GM23338 (cell line): ENCODE results near the gene RNF121. TPM values are rescaled to one million over a fixed set of nuclear protein-coding genes. Genes with fewer than 3 reads are reported as not detected.

Experiments used
- ATAC-seq: fragments of 200-7000 bp; cut with Tn5 transposase; 3 replicates; pipeline ENCODE4 v1.9.1; 2020
- DNase-seq: peaks from one replicate; pipeline ENCODE4 v3.0.0-alpha.2; 2015; ENCODE audit warnings: low spot score
- H2AFZ ChIP-seq: fragments of 200-600 bp; sonication (generic); 2 replicates; pipeline ENCODE4 v1.8.0; 2016; ENCODE audit warnings: antibody characterized with exemption, mild to moderate bottlenecking, moderate library complexity
- H3F3A ChIP-seq: fragments of 200-600 bp; sonication (generic); replicated peaks from 2 replicates; pipeline ENCODE4 v1.8.0; 2017; ENCODE audit warnings: antibody characterized with exemption, mixed run types, low read depth
- H3K27ac ChIP-seq: fragments of 200-600 bp; sonication (generic); 2 replicates; pipeline ENCODE4 v1.6.1; 2016; ENCODE audit warnings: low read depth
- H3K27me3 ChIP-seq: fragments of 200-600 bp; sonication (generic); 2 replicates; pipeline ENCODE4 v1.8.0; 2016; ENCODE audit warnings: mild to moderate bottlenecking, mixed run types, moderate library complexity; ENCODE audit not compliant: insufficient read depth
- H3K36me3 ChIP-seq: fragments of 200-600 bp; sonication (generic); 2 replicates; pipeline ENCODE4 v1.8.0; 2016; ENCODE audit warnings: mild to moderate bottlenecking; ENCODE audit not compliant: insufficient read depth
- H3K4me1 ChIP-seq: fragments of 200-600 bp; sonication (generic); 2 replicates; pipeline ENCODE4 v1.8.0; 2016; ENCODE audit warnings: mild to moderate bottlenecking, moderate library complexity; ENCODE audit not compliant: insufficient read depth
- H3K4me2 ChIP-seq: fragments of 200-600 bp; sonication (generic); 2 replicates; pipeline ENCODE4 v1.7.1; 2017; ENCODE audit warnings: mixed run types
- H3K4me3 ChIP-seq: fragments of 200-600 bp; sonication (generic); 2 replicates; pipeline ENCODE4 v1.6.1; 2016; ENCODE audit warnings: mixed run types
- H3K79me2 ChIP-seq: fragments of 200-600 bp; sonication (generic); replicated peaks from 2 replicates; pipeline ENCODE4 v1.8.0; 2017; ENCODE audit warnings: mild to moderate bottlenecking; ENCODE audit not compliant: insufficient read depth
- H3K9me2 ChIP-seq: fragments of 200-600 bp; sonication (generic); 2 replicates; pipeline ENCODE4 v1.8.0; 2017; ENCODE audit not compliant: insufficient read depth
- H4K20me1 ChIP-seq: fragments of 200-600 bp; sonication (generic); replicated peaks from 2 replicates; pipeline ENCODE4 v1.8.0; 2017; ENCODE audit warnings: mild to moderate bottlenecking; ENCODE audit not compliant: insufficient read depth
- H3K27ac Mint-ChIP-seq: 2 replicates; pipeline ENCODE4 v1.8.0; 2020; ENCODE audit warnings: inconsistent platforms, mild to moderate bottlenecking, moderate library complexity, mixed read lengths
- H3K27me3 Mint-ChIP-seq: 3 replicates; pipeline ENCODE4 v1.8.0; 2022; ENCODE audit warnings: low read depth, mild to moderate bottlenecking, moderate library complexity, mixed read lengths, inconsistent platforms; ENCODE audit not compliant: insufficient read depth, poor library complexity
- H3K36me3 Mint-ChIP-seq: 3 replicates; pipeline ENCODE4 v1.8.0; 2021; ENCODE audit warnings: low read depth, mild to moderate bottlenecking, inconsistent platforms, moderate library complexity, mixed read lengths
- H3K4me1 Mint-ChIP-seq: 3 replicates; pipeline ENCODE4 v1.8.0; 2020; ENCODE audit warnings: mild to moderate bottlenecking, inconsistent platforms, mixed read lengths
- H3K4me3 Mint-ChIP-seq: 3 replicates; pipeline ENCODE4 v1.8.0; 2021; ENCODE audit warnings: moderate library complexity, mild to moderate bottlenecking, inconsistent platforms, mixed read lengths
- H3K9me3 Mint-ChIP-seq: 3 replicates; pipeline ENCODE4 v1.8.0; 2020; ENCODE audit warnings: moderate library complexity, mild to moderate bottlenecking, inconsistent platforms, mixed read lengths
- CREB1 ChIP-seq: fragments of 250-450 bp; sonication (Bioruptor Pico); IDR thresholded peaks from 2 replicates; pipeline ENCODE4 v1.5.0; 2020; ENCODE audit warnings: low read depth, mild to moderate bottlenecking, moderate library complexity
- CTCF ChIP-seq, 2 experiments: fragments of 200-600 bp in 1 of 2; sonication (generic) in 1 of 2; conservative IDR thresholded peaks; 2 replicates each; pipeline versions ENCODE4 v1.5.1 to v1.6.1; 2016 to 2017; ENCODE audit warnings: antibody characterized with exemption in 2 of 2, low read depth in 2 of 2, mild to moderate bottlenecking in 2 of 2, moderate library complexity in 1 of 2
- EZH2 ChIP-seq: fragments of 200-600 bp; sonication (generic); IDR thresholded peaks from one replicate; pipeline ENCODE4 v1.8.0; 2017; ENCODE audit warnings: antibody characterized with exemption, mild to moderate bottlenecking, low read depth; ENCODE audit not compliant: unreplicated experiment
- EZH2phosphoT487 ChIP-seq: fragments of 200-600 bp; sonication (generic); IDR thresholded peaks from one replicate; pipeline ENCODE4 v1.8.1; 2018; ENCODE audit warnings: antibody characterized with exemption; ENCODE audit not compliant: unreplicated experiment
- JUNB ChIP-seq: IDR thresholded peaks from one replicate; pipeline ENCODE4 v1.6.1; 2016; ENCODE audit warnings: antibody characterized with exemption; ENCODE audit not compliant: unreplicated experiment
- NANOG ChIP-seq: IDR thresholded peaks from 2 replicates; pipeline ENCODE4 v1.6.1; 2016; ENCODE audit warnings: antibody characterized with exemption, borderline replicate concordance
- POLR2AphosphoS5 ChIP-seq: IDR thresholded peaks from 2 replicates; pipeline ENCODE4 v1.6.1; 2016; ENCODE audit warnings: antibody characterized with exemption, low read depth
- REST ChIP-seq: IDR thresholded peaks from one replicate; pipeline ENCODE4 v1.6.1; 2018; ENCODE audit warnings: antibody characterized with exemption; ENCODE audit not compliant: unreplicated experiment
- STAT1 ChIP-seq: IDR thresholded peaks from one replicate; pipeline ENCODE4 v1.6.1; 2016; ENCODE audit warnings: antibody characterized with exemption; ENCODE audit not compliant: unreplicated experiment
- ZNF114 ChIP-seq: fragments of 250-450 bp; sonication (Bioruptor Pico); IDR thresholded peaks from 2 replicates; pipeline ENCODE4 v1.5.0; 2020; ENCODE audit warnings: mild to moderate bottlenecking, moderate library complexity
- ZNF331 ChIP-seq: fragments of 250-450 bp; sonication (Bioruptor Pico); IDR thresholded peaks from 2 replicates; pipeline ENCODE4 v1.5.0; 2020; ENCODE audit warnings: low read depth, mild to moderate bottlenecking, moderate library complexity
- polyA plus RNA-seq: library from polyadenylated mRNA; unstranded; fragments of >200 nt; fragmentation: Nextera tagmentation; extraction: Ambion mirVana; gene quantifications from 2 replicates; pipeline ENCODE4 v1.2.1, GENCODE V29; 2016
- total RNA-seq: library from RNA; depleted of rRNA; stranded (reverse); fragments of >200 nt; shearing (Covaris generic); gene quantifications from 2 replicates; pipeline ENCODE4 v1.2.3, GENCODE V29; 2014
- TF ChIP-seq, protein P1 (sequence below): IDR thresholded peaks from 2 replicates; pipeline ENCODE4 v1.6.1; 2016; ENCODE audit warnings: antibody characterized with exemption
- TF ChIP-seq, protein P2 (sequence below): fragments of 250-450 bp; sonication (Bioruptor Pico); IDR thresholded peaks from 2 replicates; pipeline ENCODE4 v1.5.0; 2020; ENCODE audit warnings: mild to moderate bottlenecking, moderate library complexity

RNF121 gene
- total and polyA plus RNA-seq, 2 experiments from 2014 or later: 7.8 to 37.7 TPM

DNA sequence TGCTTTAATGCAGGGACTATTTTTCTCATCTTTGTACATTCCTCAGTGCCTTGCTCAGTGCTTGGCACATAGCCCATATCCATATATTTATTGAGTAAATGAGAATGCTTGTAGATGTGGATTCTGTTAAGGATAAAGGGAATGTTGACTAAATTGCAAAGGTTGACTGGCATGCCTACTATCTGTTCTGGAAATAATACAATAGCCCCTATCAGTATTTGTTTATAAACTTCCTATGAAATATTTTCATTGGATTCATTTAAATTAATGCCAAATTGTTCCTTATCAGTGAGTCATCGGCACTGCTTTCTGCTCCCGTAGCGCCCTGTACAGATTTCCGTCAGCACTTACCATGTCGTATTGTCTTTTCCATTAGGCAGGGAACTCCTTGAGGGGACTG lies 8.0 kb downstream of the RNF121 start:
- peaks cover 100% of the 10 kb centered on the region for H3K79me2 ChIP-seq
- no peaks in the 10 kb centered on the region for H3F3A ChIP-seq
- H3K4me2 ChIP-seq: no peak overlapping the region
- no peaks in the 10 kb centered on the region; the same call in 1 of the 2 replicates for H3K36me3 ChIP-seq
- Mint-ChIP-seq H3K9me3 (no peaks in the 10 kb centered on the region), H3K4me3 (no peak overlapping the region), H3K4me1 (no peaks in the 10 kb centered on the region), H3K27me3 (no peaks in the 10 kb centered on the region), H3K36me3 (no peaks in the 10 kb centered on the region), H3K27ac (no peak overlapping the region)
- H3K4me1 ChIP-seq: no peaks in the 10 kb centered on the region
- no peak overlapping the region for H3K4me3 ChIP-seq
- H3K9me2 ChIP-seq: no peaks in the 10 kb centered on the region
- H3K27ac ChIP-seq: no peak overlapping the region
- peaks cover 75% of the 10 kb centered on the region for H4K20me1 ChIP-seq
- DNase-seq (no peak), ATAC-seq (no peak)
- no peaks in the 10 kb centered on the region for H3K27me3 ChIP-seq
- H2AFZ ChIP-seq: no peak overlapping the region
- TF ChIP-seq, protein P1, sequence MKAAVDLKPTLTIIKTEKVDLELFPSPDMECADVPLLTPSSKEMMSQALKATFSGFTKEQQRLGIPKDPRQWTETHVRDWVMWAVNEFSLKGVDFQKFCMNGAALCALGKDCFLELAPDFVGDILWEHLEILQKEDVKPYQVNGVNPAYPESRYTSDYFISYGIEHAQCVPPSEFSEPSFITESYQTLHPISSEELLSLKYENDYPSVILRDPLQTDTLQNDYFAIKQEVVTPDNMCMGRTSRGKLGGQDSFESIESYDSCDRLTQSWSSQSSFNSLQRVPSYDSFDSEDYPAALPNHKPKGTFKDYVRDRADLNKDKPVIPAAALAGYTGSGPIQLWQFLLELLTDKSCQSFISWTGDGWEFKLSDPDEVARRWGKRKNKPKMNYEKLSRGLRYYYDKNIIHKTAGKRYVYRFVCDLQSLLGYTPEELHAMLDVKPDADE: no peak
- TF ChIP-seq JUNB: no peak
- TF ChIP-seq CREB1 (CRISPR knock-in tag): no peak
- TF ChIP-seq EZH2: no peak
- TF ChIP-seq NANOG: no peak
- TF ChIP-seq CTCF (conservative IDR thresholded peaks at IDR 0.05; ENCODE audit: low read depth in 2 of 2): no peak
- no peak for TF ChIP-seq REST
- no peak for TF ChIP-seq ZNF114
- no peak for TF ChIP-seq STAT1
- TF ChIP-seq POLR2AphosphoS5: no peak
- TF ChIP-seq, protein P2, sequence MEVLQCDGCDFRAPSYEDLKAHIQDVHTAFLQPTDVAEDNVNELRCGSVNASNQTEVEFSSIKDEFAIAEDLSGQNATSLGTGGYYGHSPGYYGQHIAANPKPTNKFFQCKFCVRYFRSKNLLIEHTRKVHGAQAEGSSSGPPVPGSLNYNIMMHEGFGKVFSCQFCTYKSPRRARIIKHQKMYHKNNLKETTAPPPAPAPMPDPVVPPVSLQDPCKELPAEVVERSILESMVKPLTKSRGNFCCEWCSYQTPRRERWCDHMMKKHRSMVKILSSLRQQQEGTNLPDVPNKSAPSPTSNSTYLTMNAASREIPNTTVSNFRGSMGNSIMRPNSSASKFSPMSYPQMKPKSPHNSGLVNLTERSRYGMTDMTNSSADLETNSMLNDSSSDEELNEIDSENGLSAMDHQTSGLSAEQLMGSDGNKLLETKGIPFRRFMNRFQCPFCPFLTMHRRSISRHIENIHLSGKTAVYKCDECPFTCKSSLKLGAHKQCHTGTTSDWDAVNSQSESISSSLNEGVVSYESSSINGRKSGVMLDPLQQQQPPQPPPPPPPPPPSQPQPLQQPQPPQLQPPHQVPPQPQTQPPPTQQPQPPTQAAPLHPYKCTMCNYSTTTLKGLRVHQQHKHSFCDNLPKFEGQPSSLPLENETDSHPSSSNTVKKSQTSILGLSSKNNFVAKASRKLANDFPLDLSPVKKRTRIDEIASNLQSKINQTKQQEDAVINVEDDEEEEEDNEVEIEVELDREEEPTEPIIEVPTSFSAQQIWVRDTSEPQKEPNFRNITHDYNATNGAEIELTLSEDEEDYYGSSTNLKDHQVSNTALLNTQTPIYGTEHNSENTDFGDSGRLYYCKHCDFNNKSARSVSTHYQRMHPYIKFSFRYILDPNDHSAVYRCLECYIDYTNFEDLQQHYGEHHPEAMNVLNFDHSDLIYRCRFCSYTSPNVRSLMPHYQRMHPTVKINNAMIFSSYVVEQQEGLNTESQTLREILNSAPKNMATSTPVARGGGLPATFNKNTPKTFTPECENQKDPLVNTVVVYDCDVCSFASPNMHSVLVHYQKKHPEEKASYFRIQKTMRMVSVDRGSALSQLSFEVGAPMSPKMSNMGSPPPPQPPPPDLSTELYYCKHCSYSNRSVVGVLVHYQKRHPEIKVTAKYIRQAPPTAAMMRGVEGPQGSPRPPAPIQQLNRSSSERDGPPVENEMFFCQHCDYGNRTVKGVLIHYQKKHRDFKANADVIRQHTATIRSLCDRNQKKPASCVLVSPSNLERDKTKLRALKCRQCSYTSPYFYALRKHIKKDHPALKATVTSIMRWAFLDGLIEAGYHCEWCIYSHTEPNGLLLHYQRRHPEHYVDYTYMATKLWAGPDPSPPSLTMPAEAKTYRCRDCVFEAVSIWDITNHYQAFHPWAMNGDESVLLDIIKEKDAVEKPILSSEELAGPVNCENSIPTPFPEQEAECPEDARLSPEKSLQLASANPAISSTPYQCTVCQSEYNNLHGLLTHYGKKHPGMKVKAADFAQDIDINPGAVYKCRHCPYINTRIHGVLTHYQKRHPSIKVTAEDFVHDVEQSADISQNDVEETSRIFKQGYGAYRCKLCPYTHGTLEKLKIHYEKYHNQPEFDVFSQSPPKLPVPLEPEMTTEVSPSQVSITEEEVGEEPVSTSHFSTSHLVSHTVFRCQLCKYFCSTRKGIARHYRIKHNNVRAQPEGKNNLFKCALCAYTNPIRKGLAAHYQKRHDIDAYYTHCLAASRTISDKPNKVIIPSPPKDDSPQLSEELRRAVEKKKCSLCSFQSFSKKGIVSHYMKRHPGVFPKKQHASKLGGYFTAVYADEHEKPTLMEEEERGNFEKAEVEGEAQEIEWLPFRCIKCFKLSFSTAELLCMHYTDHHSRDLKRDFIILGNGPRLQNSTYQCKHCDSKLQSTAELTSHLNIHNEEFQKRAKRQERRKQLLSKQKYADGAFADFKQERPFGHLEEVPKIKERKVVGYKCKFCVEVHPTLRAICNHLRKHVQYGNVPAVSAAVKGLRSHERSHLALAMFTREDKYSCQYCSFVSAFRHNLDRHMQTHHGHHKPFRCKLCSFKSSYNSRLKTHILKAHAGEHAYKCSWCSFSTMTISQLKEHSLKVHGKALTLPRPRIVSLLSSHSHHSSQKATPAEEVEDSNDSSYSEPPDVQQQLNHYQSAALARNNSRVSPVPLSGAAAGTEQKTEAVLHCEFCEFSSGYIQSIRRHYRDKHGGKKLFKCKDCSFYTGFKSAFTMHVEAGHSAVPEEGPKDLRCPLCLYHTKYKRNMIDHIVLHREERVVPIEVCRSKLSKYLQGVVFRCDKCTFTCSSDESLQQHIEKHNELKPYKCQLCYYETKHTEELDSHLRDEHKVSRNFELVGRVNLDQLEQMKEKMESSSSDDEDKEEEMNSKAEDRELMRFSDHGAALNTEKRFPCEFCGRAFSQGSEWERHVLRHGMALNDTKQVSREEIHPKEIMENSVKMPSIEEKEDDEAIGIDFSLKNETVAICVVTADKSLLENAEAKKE (CRISPR knock-in tag): no peak
- TF ChIP-seq ZNF331 (CRISPR knock-in tag): no peak
- TF ChIP-seq EZH2phosphoT487: no peak
